ENCODE results near the gene RPTN.
"Not testable (repeated sequence)": the region's sequence is repeated elsewhere in the genome, so short reads cannot be mapped to it uniquely, and the experiment has no call there.

RPTN gene

DNA sequence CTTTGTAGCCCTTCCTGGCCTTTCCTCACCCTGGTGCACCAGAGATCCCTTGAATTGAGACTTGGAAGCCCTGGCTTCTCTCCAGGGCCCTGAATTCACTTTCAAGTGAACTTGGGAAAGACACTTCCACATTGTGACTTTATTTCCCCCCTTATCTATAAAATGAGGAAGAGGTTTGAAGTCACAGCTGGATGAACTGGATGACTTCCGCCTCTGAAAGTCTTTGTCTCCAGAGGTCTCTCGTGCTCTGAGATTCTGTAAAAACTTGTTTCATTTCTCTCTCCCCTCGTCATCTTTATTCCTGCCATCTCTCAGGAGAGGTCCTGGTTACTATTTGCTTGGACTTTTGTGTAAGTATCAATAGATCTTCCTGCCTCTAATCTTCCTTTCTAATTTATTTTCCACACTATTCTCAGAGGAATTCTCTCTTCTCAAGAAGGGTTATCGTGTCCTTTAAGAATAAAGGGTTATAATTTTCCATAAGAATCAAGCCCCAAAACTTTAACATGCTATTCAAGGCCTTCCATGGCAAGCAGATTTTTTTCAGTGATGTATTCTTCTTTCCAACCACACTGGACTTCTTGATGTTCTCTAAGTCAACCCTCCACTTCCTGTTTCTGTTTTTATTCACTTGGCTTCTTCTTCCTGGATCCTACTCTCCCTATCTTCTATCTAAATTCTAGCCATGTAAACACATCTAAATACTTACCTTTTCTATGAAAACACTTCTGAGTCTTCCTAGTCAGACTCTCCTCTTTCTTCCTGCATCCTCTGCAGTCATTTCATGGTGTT lies 6.5 kb upstream of the RPTN start:
- no peak for DNase-seq

DNA sequence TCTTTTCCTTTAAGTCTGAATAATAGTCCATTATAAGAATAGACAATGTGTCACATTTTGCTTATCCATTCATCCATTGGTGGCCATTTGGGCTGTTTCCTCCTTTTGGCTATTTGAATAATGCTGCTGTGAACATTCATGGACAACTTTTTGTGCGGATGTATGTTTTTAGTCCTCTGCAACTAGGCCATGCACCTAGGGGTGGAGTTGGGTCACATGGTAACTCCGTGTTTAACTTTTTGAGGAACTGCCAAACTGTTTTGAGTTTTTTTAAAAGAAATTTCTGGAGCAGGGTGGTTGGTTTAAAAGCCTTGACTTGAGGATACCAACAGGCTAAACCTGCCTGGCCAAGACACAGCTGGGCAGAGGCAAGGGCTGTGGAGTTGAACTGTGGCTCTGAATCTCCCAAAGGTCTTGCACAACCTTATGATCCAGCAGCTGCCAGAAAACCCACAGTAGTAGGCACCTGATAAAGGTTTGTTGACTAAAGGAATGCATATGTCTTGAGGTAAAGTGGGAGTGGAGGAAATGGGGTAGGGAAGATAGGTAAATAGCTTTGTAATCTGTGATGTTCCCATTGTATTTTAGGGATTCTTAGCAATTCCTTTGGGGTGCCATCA lies 5.6 kb upstream of the RPTN start:
- DNase-seq, result no peak

DNA sequence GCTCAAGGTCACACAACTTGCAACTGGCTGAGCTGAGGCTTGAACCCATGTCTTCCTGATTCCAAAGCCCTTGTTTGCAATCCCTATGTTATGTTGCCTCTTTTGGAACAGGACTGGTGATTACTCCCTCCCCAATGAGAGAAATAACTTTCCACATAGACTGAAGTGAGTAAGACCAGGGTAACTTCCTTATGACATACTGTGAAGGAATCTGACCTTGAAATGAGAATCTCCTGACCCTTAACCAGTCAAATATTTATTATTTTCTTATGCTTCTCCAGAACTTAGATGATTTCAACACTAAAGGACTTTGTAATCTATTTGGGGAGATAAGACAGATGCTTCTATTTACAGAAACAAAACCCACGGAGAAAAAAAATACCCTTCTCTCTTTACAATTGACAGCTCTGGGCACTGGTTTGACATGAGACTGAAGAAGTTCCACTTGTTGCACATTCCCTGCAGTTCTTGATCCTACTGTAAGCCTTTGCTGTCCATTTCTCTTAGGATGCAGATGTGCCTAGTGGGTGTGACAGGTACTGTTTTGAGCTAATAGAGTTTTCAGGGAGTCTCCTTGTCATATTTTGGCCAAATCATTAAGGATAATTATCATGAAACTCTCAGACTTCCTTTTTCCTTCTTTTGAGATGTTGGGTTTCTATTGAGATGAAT lies 3.9 kb upstream of the RPTN start:
- no peak for DNase-seq

DNA sequence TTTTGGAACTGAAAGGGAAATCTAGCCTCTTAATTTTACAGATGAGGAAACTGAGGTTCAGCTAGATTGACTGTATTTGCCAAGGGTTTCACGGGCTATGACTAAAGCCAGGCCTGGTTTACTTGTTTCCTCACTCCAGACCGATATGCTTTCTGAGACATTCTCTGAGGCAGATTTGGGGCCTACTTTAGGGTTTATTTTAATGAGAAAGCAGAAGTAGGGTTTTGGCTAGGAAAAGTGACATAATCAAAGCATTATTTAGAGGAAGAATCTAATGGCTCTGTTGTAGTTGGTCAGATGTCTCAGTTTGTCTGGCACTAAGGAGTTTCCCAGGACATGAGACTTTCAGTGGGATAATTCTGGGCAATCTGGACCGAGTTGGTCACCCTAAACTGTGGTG lies 1.5 kb upstream of the RPTN start:
- DNase-seq, result no peak

DNA sequence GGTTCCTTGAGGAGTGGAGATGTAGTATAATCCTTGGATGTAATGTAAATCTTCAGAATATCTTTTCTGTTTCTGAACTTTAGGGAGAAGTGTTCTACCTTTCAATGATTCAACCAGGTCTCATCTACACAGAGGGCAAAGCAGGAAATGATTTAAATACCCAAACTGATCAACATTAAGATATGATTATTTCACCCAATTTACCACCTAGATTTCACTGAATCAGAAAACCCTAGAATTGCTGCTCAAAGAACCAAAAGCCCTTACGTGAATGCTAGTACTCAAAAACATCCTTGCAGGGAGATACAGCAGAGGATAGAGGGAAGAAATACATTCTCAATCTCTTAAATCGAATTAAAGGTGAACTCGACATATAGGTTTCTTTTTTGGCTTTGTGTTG lies 5.0 kb downstream of the RPTN start:
- no peak for DNase-seq

DNA sequence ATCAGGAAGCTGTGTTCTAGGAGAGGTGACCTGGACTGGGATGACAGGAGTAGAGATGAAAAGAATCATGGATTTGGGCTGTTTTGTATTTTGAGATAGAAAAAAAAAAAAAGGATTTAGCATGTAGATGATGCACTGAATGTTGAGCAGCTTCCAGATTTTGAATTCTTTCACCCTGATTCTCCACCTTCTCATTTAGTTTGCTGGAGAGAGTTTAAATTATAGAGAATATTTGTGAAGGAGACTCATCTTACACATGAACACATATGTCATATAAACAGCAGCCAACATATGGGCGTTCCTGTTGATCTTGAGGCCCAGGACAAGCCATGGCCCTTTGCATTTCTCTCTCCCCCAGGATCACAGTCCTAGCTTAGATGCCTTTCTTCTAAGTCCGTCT lies 7.4 kb downstream of the RPTN start:
- no peak for DNase-seq

DNA sequence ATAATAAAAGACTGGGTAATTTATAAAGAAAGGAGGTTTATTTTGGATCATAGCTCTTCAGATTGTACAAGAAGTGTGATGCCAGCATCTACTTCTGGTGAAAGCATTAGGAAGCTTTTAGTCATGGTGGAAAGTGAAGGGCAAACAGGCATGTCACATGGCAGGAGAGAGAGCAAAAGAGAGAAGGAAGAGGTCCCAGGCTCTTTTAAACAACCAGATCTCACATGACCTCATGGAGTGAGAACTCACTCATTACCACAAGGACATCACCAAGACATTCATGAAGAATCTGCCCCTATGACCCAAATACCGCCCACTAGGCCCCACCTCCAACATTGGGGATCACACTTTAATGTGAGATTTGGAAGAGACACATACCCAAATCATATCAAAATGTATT lies 10.0 kb downstream of the RPTN start:
- DNase-seq, result no peak

DNA sequence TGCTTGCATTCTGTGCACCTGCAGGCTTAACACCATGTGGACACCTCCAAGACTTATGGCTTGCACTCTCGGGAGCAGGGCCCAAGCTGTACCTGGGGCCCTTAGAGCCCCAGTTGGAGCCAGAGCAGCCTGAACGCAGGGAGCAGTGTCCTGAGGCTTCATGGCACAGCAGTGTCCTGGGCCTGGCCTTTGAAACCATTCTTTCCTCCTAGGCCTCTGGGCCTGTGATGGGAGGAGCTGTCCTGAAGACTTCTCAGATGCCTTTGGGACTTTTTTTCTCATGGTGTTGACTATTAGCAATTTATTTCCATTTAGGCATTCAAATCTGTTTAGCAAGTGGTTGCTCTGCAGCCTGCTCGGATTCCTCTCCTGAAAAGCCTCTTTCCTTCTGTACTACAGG lies 11.0 kb downstream of the RPTN start:
- no peak for DNase-seq

DNA sequence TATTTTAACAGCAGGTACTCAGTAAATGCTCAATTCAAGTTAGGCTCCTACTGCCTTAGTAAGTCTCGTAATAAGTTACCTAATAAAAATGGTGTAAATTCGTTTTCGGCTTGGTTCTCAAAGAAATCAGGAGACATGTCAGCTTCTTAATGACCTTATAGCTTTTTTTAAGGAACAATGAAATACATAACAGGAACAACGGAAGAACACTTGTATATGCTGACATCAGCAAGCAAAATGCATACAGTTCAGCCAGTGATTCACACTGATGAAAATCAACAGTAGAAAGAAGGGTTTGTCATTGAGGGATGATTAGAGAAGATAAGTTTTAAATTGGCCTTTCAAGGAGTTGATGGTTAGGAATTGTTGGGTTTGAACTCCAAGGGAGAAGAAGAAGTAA lies 13.3 kb downstream of the RPTN start:
- DNase-seq, result no peak

DNA sequence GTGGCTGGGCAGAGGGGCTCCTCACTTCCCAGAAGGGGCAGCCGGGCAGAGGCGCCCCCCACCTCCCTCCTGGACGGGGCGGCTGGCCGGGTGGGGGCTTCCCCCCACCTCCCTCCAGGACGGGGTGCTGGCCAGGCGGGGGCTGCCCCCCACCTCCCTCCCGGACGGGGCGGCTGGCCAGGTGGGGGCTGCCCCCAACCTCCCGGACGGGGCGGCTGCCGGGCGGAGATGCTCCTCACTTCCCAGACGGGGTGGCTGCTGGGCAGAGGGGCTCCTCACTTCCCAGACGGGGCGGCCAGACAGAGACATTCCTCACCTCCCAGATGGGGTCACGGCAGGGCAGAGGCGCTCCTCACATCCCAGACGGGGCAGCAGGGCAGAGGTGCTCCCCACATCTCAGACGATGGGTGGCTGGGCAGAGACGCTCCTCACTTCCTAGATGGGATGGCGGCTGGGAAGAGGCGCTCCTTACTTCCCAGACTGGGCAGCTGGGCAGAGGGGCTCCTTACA lies 14.3 kb downstream of the RPTN start:
- DNase-seq, result not testable (repeated sequence)

DNA sequence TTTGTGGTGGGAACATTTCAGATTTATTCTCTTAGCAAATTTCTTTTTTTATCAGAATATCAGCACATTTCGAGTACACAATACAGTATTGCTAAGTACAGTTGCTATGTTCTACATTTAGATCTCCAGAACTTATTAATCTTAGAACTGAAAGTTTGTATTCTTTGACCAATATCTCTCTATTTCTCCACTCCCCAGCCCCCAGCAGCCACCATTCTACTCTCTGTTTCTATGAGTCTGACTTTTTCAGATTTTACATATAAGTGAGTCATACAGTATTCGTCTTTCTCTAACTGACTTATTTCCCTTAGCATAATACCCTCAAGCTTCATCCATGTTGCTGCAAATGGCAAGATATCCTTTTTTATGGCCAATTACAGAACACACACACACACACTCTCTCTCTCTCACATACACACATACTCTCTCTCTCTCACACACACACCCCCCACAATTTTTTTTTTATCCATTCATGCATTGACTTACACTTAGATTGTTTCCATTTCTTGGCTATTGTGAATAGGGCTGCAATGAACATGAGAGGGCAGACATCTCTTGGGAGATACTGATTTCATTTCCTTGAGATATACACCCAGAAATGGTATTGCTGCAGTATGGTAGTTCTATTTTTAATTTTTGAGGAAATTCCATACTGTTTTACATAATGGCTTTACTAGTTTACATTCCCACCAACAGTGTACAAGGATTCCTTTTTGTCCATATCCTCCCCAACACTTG lies 15.7 kb downstream of the RPTN start:
- no peak for DNase-seq

DNA sequence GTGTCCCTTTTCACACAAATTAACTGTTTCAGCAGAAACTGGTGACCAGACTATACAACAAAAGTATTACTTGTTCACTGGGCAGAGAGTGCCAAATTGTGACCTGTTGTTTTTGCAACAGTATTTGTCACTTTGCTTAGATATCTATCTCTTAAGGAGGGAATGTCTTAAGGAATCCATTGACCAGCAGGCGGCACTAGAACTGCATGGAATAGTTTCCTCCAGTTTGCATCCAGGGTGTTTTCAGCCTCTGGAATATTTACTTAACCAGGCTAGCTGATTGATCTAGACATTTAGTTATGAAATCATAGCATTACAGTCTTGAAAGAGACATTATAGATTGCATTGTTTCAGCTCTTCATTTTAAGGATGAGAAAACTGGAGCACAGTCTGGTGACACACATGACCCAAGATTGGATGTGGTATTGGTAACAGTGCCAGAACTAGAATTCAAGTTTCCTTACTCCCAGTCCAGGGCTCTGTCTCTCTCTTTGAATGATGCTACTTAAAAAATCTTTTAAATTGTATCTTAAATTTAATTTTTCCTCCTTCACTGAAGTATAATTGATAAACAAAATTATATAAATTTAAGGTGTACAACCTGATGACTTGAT lies 16.9 kb downstream of the RPTN start:
- no peak for DNase-seq

DNA sequence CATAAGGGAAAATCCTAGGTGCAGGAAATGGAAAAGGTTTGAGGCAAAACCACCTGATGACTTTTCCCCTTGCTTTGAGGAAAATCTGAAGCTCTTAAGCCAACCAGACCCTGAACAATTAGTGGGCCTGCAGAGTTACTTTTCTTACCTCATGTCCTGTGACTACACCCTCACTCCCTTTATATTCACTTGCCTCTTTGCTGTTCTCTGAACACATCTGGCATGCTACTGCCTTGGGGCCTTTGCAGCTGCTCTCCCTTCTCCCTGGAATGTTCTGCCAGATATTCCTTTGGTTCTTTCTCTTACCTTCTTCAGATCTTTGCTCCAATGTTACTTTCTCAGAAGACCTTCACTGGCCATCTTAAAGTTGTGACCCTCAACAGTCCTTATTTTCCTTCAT lies 21.8 kb downstream of the RPTN start:
- DNase-seq, result no peak

DNA sequence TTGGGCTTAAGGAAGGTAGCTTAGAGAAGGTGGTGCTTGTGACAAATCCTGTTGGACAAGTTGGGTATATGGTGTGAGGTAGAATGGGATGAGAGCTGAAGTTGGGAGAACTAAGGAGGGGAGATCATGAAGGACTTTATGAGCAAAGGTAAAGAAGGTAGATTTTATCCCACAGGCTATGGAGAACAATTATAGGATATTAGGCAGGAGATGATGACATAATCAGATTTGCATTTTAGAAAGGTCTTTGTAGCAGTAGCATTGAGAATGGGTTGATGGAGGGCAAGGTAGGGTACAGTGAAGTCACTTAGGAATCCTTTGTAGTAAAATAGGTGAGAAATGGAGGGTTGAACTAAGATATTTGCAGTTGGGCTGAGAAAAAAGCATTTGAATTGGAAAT lies 28.8 kb downstream of the RPTN start:
- no peak for DNase-seq

DNA sequence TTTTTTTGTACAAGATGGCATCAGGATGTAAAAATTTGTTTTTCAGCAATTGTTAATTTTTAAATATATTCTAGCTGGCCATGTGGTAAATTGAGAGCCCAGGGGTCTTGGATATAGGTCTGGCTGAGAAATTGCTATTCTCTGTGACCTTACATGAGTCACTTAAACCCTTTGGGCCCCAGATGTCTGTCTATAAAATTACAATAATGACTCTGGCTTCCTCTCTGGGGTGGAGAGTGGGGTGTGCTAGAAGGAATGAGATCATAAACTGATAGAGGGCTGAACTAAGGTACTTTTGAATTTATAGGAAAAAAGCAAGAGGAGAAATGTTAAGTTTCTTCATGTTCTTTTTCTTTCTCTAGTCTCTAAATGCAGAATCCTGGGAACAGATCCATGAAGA lies 31.4 kb downstream of the RPTN start:
- DNase-seq, result no peak

DNA sequence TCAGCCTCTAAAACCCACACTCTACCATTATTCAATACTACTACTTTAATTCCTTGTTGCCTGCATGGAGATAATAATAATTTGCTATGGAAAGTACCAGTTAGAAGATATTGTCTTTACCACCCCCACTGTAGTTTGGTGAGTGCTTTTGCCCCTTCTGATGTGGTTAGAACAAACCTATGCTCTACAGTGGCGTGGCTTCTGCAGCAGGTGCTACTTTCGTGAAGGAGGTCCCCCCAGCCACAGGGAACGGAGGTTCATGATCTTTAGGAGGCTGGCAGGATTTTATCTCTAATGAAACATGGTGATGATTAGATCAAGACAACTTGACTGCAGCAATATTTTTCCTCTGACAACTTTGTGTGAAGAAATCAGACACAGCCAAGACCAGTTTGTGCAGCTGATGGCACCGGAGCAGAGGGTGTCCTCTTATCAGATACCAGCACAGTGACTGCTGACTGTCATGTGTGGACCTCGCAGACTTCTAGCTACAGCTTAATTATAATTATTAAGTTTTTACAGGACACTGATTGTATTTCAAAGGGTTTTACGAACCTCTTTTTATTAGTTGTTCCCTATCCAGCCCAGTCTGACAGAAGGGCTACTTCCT lies 33.1 kb downstream of the RPTN start:
- DNase-seq, result no peak

DNA sequence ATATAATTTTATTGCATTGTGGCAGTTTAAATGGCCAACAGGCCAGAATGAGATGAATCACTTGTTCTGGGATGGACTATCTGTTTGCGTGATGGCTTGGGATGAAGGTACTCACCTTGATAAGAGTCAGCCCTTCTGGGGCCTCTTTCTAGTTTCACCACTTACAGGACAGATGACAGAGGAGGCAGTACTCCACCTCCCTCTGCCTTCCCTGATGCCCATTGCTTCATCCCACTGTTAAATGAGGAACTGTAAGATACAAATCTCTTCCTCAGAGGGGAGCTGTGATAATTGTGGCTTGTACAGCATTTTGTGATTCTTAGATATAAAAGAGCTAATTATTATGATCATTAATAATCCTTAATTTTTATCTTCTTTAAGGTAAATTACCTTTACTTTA lies 40.1 kb downstream of the RPTN start:
- no peak for DNase-seq

DNA sequence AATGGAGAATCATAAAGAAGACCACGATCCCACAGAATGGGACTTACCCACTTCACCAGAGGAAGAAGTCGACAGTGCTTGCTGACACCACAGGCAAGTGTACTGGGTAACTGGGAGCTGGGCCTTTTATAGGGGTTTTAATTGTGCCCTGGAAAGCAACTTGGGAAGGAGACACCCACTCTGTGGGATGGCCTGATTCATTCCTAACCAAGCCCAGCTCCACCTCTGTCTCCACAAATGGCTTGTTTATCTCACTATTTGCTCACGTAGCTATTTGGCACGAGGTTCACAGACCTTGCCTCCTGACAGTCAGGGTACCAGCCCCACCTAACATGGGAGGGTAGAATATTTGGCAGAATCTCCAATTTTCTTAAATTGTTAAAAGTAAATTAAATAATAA lies 43.7 kb downstream of the RPTN start, which contains the start of gene TCHH:
Gene TCHH (minus strand): TSS at position 101 of the 400 bp plus-strand sequence. CDS start 1,364 bp downstream, outside the sequence.
- no peak for DNase-seq

DNA sequence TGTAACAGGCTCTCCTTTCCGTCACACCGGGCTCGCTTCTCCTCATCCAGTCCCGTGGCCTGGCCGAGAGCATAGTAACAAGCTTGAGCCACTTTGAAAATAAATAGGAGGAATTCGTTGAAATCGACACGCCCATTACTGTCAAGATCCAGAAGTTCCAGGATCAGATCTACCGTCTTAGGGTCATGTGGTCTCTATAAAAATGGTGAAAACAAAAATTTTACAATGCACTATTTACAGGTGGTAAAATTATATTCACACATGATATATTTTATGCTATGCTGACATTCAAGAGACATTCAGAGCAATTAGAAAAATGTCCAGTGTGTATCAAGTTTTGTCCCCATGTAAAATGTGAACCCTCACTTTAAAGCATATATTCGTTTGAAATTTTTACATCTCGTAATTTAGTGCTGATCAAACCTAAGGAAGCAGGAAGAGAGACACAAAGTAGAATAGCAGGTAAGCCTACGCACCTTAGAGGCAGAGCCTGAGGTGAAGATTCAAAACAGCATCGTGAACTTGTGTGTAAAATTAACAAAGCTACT lies 46.1 kb downstream of the RPTN start:
- no peak for DNase-seq

DNA sequence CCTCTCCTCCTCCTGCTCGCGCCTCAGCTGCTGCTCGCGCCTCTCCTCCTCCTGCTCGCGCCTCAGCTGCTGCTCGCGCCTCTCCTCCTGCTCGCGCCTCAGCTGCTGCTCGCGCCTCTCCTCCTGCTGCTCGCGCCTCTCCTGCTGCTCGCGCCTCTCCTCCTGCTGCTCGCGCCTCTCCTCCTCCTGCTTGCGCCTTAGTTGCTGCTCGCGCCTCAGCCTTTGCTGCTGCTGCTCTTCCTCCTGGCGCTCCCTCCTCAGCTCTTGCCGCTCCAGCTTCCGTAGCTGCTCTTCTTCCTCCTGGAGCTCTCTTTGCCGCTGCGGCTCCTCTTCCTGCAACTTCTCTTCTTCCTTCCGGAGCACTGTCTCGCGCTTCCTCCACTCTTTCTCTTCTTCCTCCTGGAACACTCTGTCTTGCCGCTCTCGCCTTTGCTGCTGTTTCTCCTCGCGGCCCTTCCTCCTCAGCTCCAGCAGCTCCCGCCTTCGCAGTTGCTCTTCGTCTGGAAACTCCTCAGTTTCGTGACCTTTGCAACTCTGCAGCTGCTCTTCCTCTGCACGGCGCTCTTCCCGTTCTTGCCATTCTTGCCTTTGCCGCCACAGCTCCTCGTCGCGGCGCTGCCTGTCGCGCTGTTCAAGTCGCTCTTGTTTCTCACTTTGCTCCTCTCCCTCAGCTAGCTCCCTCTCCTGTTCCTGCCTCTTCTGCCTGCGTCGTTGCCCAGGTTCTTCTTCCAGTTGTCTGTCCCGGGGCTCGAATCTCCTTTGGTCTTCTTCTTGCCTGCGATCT lies 46.7 kb downstream of the RPTN start:
- no peak for DNase-seq

DNA sequence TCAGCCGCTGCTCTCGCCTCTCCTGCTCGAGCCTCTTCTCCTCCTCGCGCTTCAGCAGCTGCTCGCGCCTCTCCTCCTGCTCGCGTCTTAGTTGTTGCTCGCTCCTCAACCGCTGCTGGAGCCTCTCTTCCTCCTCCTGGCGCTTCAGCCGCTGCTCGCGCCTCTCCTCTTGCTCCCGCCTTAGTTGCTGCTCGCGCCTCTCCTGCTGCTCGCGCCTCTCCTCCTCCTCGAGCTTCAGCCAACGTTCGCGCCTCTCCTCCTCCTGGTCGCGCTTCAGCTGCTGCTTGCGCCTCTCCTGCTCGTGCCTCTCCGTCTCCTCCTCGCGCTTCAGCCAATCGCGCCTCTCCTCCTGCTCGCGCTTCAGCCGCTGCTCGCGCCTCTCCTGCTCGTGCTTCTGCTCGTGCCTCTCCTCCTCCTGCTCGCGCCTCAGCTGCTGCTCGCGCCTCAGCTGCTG lies 47.5 kb downstream of the RPTN start:
- peak; percentile 69 for DNase-seq
